ENCODE data around the gene PDGFB. TPM values are rescaled to one million over a fixed set of nuclear protein-coding genes. Genes with fewer than 3 reads are reported as not detected.

PDGFB gene
- total RNA-seq, 2 donors from 2014 or later: 17.5 to 51.2 TPM

GRCh38 chr22:39257901-39258475 lies 13.2 kb upstream of the PDGFB start:
- ATAC-seq (no peak), DNase-seq (no peak)
- intact Hi-C loops (cut with DNase I): no loop called here

- intact Hi-C loops (cut with DNase I): no loop called here
- DNase-seq (no peak), ATAC-seq (no peak)
Observed at GRCh38 chr22:39256979-39257378, 12.2 kb upstream of the PDGFB start.

GRCh38 chr22:39256186-39256552 lies 11.4 kb upstream of the PDGFB start:
- ATAC-seq (no peak), DNase-seq (no peak)
- intact Hi-C loops (cut with DNase I): no loop called here

- ATAC-seq (no peak), DNase-seq (no peak)
- intact Hi-C loops (cut with DNase I): no loop called here
Observed at GRCh38 chr22:39255449-39256185, 10.8 kb upstream of the PDGFB start.

- DNase-seq (peak; percentile 64), ATAC-seq (peak; percentile 52 to 57)
- intact Hi-C loops (cut with DNase I): no loop called here
Observed at GRCh38 chr22:39254789-39255298, 10.1 kb upstream of the PDGFB start.

GRCh38 chr22:39254122-39254521 lies 9.3 kb upstream of the PDGFB start:
- DNase-seq: no peak
- ATAC-seq: peak; percentile 13 to 24
- intact Hi-C loops (cut with DNase I): no loop called here

- peak; percentile 70 for DNase-seq
- ATAC-seq: peak; percentile 76 to 87
- intact Hi-C loops (cut with DNase I): no loop called here
Observed at GRCh38 chr22:39253435-39254070, 8.8 kb upstream of the PDGFB start.

GRCh38 chr22:39252461-39253434 lies 8.0 kb upstream of the PDGFB start:
- intact Hi-C loops (cut with DNase I): no loop called here
- ATAC-seq (no peak), DNase-seq (no peak)

GRCh38 chr22:39251762-39252460 lies 7.1 kb upstream of the PDGFB start:
- ATAC-seq: no peak
- DNase-seq: no peak
- intact Hi-C loops (cut with DNase I): no loop called here

GRCh38 chr22:39250838-39251237 lies 6.1 kb upstream of the PDGFB start:
- intact Hi-C loops (cut with DNase I): no loop called here
- no peak for ATAC-seq
- no peak for DNase-seq

- intact Hi-C loops (cut with DNase I): no loop called here
- no peak for ATAC-seq
Observed at GRCh38 chr22:39250131-39250530, 5.3 kb upstream of the PDGFB start.

GRCh38 chr22:39249086-39249704 lies 4.4 kb upstream of the PDGFB start:
- ATAC-seq: no peak

More at GRCh38 chr22:39250131-39250530, 5.3 kb upstream of the PDGFB start:
- DNase-seq: no peak

GRCh38 chr22:39248254-39248653 lies 3.5 kb upstream of the PDGFB start:
- no peak for DNase-seq
- intact Hi-C loops (cut with DNase I): no loop called here
- ATAC-seq: no peak

More at GRCh38 chr22:39249086-39249704, 4.4 kb upstream of the PDGFB start:
- no peak for DNase-seq
- intact Hi-C loops (cut with DNase I): no loop called here

GRCh38 chr22:39247361-39247760 lies 2.6 kb upstream of the PDGFB start:
- intact Hi-C loops (cut with DNase I): no loop called here
- no peak for DNase-seq
- no peak for ATAC-seq

GRCh38 chr22:39246690-39247332 lies 2.0 kb upstream of the PDGFB start:
- intact Hi-C loops (cut with DNase I): no loop called here
- ATAC-seq (no peak), DNase-seq (no peak)

- ATAC-seq (no peak), DNase-seq (no peak)
- intact Hi-C loops (cut with DNase I): no loop called here
Observed at GRCh38 chr22:39246217-39246616, 1.4 kb upstream of the PDGFB start.

GRCh38 chr22:39245130-39246039 lies 603 bp upstream of the PDGFB start:
- DNase-seq (no peak), ATAC-seq (peak; percentile 1 to 7)
- intact Hi-C loops (cut with DNase I): loop anchor here (2.0 kb wide), 2 partner anchors 63 to 65 kb away; no protein-coding TSS in a partner anchor

Measured in left cardiac atrium (tissue), 4 donors.